ENCODE data around the gene TSPAN5. TPM values are rescaled to one million over a fixed set of nuclear protein-coding genes. Genes with fewer than 3 reads are reported as not detected.

The TSPAN5 gene
- total RNA-seq, 1 experiment from 2014 or later: 41.8 TPM

- H3K27me3 ChIP-seq (ENCODE audit: low read length): no peaks in the 10 kb centered on the region
- no peaks in the 10 kb centered on the region for H3K9me2 ChIP-seq (replicated peaks; ENCODE audit: low read length)
- ATAC-seq: no peak
- H3K79me2 ChIP-seq (ENCODE audit: low read length): peaks cover 39% of the 10 kb centered on the region
- TF ChIP-seq EZH2 (IDR thresholded peaks at IDR 0.05; ENCODE audit: low read length, unreplicated experiment): no peak
- H3K9me3 ChIP-seq (ENCODE audit: low read length): no peaks in the 10 kb centered on the region
- H3K36me3 ChIP-seq (ENCODE audit: low read depth, low read length): peaks cover 8% of the 10 kb centered on the region
- BruUV-seq (replicated peaks): no TSS peak
- DNase-seq: no peak
- H3K27ac ChIP-seq (ENCODE audit: low read length): peak overlapping the region; percentile 32; the same call in 1 of the 2 replicates
- H3K4me2 ChIP-seq (ENCODE audit: low read length): no peak overlapping the region
- no peak overlapping the region for H3K9ac ChIP-seq (ENCODE audit: low read length)
- ChIA-PET CTCF (no interaction called here), POLR2A (ENCODE audit: unreplicated experiment) (no interaction called here)
- no peaks in the 10 kb centered on the region for H4K20me1 ChIP-seq (ENCODE audit: low read length)
- peaks cover 24% of the 10 kb centered on the region for H3K4me1 ChIP-seq (ENCODE audit: insufficient read depth, low read length)
- intact Hi-C loops (cut with micrococcal nuclease): no loop called here
- no peaks in the 10 kb centered on the region for H3F3A ChIP-seq (ENCODE audit: low read length, unreplicated experiment)
- H2AFZ ChIP-seq (ENCODE audit: low read length): no peak overlapping the region
- no peak overlapping the region for H3K4me3 ChIP-seq (ENCODE audit: low read length)
Observed at GRCh38 chr4:98507299-98507698, 151.1 kb downstream of the TSPAN5 start.

- TF ChIP-seq EZH2phosphoT487 (IDR thresholded peaks at IDR 0.05; ENCODE audit: borderline replicate concordance, low read length): no peak
- TF ChIP-seq EZH2 (IDR thresholded peaks at IDR 0.05; ENCODE audit: low read length, unreplicated experiment): no peak
- peak; percentile 55 for TF ChIP-seq CTCF (conservative IDR thresholded peaks at IDR 0.05; ENCODE audit: low read depth, low read length)
- Histone ChIP-seq H3F3A (ENCODE audit: low read length, unreplicated experiment) (no peaks in the 10 kb centered on the region), H3K4me1 (ENCODE audit: insufficient read depth, low read length) (peaks cover 24% of the 10 kb centered on the region), H3K9me3 (ENCODE audit: low read length) (no peaks in the 10 kb centered on the region), H3K36me3 (ENCODE audit: low read depth, low read length) (peaks cover 15% of the 10 kb centered on the region), H3K27ac (ENCODE audit: low read length) (0 out of 2 replicates have a peak overlapping the region, but pooled peaks have one; percentile 6), H3K4me3 (ENCODE audit: low read length) (no peak overlapping the region), H3K9me2 (replicated peaks; ENCODE audit: low read length) (no peaks in the 10 kb centered on the region), H3K27me3 (ENCODE audit: low read length) (no peaks in the 10 kb centered on the region), H3K79me2 (ENCODE audit: low read length) (peaks cover 39% of the 10 kb centered on the region), H2AFZ (ENCODE audit: low read length) (no peak overlapping the region), H3K9ac (ENCODE audit: low read length) (no peak overlapping the region), H3K4me2 (ENCODE audit: low read length) (no peak overlapping the region), H4K20me1 (ENCODE audit: low read length) (no peaks in the 10 kb centered on the region)
- ATAC-seq (peak; percentile 13; the same call in 1 of the 2 replicates), DNase-seq (no peak)
- ChIA-PET CTCF (no interaction called here), POLR2A (ENCODE audit: unreplicated experiment) (no interaction called here)
- intact Hi-C loops (cut with micrococcal nuclease): no loop called here
- TSS peak; percentile 10 for BruUV-seq (replicated peaks)
Observed at GRCh38 chr4:98506462-98507132, 151.8 kb downstream of the TSPAN5 start.

- Histone ChIP-seq H2AFZ (ENCODE audit: low read length) (no peak overlapping the region), H3F3A (ENCODE audit: low read length, unreplicated experiment) (no peaks in the 10 kb centered on the region), H3K4me1 (ENCODE audit: insufficient read depth, low read length) (peaks cover 25% of the 10 kb centered on the region), H3K27me3 (ENCODE audit: low read length) (no peaks in the 10 kb centered on the region), H3K4me2 (ENCODE audit: low read length) (no peak overlapping the region), H3K36me3 (ENCODE audit: low read depth, low read length) (peaks cover 16% of the 10 kb centered on the region), H3K27ac (ENCODE audit: low read length) (no peak overlapping the region), H3K79me2 (ENCODE audit: low read length) (peaks cover 34% of the 10 kb centered on the region), H3K9me2 (replicated peaks; ENCODE audit: low read length) (no peaks in the 10 kb centered on the region), H4K20me1 (ENCODE audit: low read length) (no peaks in the 10 kb centered on the region), H3K4me3 (ENCODE audit: low read length) (no peak overlapping the region), H3K9me3 (ENCODE audit: low read length) (no peaks in the 10 kb centered on the region), H3K9ac (ENCODE audit: low read length) (no peak overlapping the region)
- POLR2A ChIA-PET (ENCODE audit: unreplicated experiment): no interaction called here
- DNase-seq (no peak), ATAC-seq (no peak)
- TF ChIP-seq CTCF (conservative IDR thresholded peaks at IDR 0.05; ENCODE audit: low read depth, low read length) (no peak), EZH2 (IDR thresholded peaks at IDR 0.05; ENCODE audit: low read length, unreplicated experiment) (no peak), EZH2phosphoT487 (IDR thresholded peaks at IDR 0.05; ENCODE audit: borderline replicate concordance, low read length) (no peak)
- intact Hi-C loops (cut with micrococcal nuclease): no loop called here
- BruUV-seq (replicated peaks): no TSS peak
- CTCF ChIA-PET: no interaction called here
Observed at GRCh38 chr4:98505992-98506391, 152.4 kb downstream of the TSPAN5 start.
